Measurements from ENCODE around the gene GLP1R.

DNA sequence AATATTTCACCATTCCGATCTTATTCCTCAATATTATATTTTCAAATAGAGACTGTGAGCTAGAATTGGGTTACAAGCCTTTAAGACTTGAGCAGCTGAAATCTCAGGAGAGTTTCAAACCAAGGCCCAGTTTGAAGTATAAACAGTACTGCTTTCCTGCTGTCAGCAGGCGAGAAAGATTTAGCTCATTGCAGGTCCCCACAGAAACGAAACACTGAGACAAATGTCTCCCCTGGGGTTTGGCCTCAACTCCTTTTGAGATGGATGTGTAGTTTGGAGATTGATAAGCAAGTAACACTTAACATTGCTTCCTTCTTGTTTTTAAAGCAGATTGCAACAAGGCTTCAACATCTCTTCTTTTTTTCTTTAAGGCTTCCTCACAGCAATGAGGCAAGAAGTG lies 22.4 kb upstream of the GLP1R start:
- TF ChIP-seq, protein P1, sequence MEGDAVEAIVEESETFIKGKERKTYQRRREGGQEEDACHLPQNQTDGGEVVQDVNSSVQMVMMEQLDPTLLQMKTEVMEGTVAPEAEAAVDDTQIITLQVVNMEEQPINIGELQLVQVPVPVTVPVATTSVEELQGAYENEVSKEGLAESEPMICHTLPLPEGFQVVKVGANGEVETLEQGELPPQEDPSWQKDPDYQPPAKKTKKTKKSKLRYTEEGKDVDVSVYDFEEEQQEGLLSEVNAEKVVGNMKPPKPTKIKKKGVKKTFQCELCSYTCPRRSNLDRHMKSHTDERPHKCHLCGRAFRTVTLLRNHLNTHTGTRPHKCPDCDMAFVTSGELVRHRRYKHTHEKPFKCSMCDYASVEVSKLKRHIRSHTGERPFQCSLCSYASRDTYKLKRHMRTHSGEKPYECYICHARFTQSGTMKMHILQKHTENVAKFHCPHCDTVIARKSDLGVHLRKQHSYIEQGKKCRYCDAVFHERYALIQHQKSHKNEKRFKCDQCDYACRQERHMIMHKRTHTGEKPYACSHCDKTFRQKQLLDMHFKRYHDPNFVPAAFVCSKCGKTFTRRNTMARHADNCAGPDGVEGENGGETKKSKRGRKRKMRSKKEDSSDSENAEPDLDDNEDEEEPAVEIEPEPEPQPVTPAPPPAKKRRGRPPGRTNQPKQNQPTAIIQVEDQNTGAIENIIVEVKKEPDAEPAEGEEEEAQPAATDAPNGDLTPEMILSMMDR (IDR thresholded peaks at IDR 0.05): no peak
- TF ChIP-seq POLR2AphosphoS5 (IDR thresholded peaks at IDR 0.05) (no peak), EP300 (IDR thresholded peaks at IDR 0.05) (no peak), POLR2A (IDR thresholded peaks at IDR 0.05) (no peak)
